Type B pancreatic cell (in vitro differentiated cells): ENCODE results near the gene RIMBP2. TPM values are rescaled to one million over a fixed set of nuclear protein-coding genes. Genes with fewer than 3 reads are reported as not detected.

Experiments used
- DNase-seq: peaks from one replicate; pipeline ENCODE4 v3.0.0; 2021; ENCODE audit warnings: mixed read lengths; ENCODE audit not compliant: unreplicated experiment; ENCODE audit errors: extremely low spot score
- H3K27ac Mint-ChIP-seq: 2 replicates; pipeline ENCODE4 v1.8.0; 2021; ENCODE audit warnings: mild to moderate bottlenecking, mixed read lengths
- H3K27me3 Mint-ChIP-seq: 2 replicates; pipeline ENCODE4 v1.8.0; 2021; ENCODE audit warnings: mixed read lengths
- H3K36me3 Mint-ChIP-seq: 2 replicates; pipeline ENCODE4 v1.8.0; 2021; ENCODE audit warnings: mixed read lengths
- H3K4me1 Mint-ChIP-seq: one replicate; pipeline ENCODE4 v1.8.0; 2021; ENCODE audit warnings: mixed read lengths; ENCODE audit not compliant: unreplicated experiment
- H3K4me3 Mint-ChIP-seq: 2 replicates; pipeline ENCODE4 v1.8.0; 2021; ENCODE audit warnings: mild to moderate bottlenecking, mixed read lengths
- H3K9me3 Mint-ChIP-seq: 2 replicates; pipeline ENCODE4 v1.8.0; 2021; ENCODE audit warnings: mixed read lengths
- CTCF ChIP-seq: fragments of 200-600 bp; sonication (generic); conservative IDR thresholded peaks from 2 replicates; pipeline ENCODE4 v1.5.0; 2021; ENCODE audit warnings: antibody characterized with exemption, mild to moderate bottlenecking
- long read RNA-seq: library from polyadenylated mRNA; unstranded; transcript quantifications from one replicate; pipeline ENCODE4 v2.0.0, GENCODE V29; 2020
- total RNA-seq: library from RNA; stranded (reverse); gene quantifications from 2 replicates; pipeline ENCODE4 v1.2.1, GENCODE V29; 2021; ENCODE audit warnings: low replicate concordance

The RIMBP2 gene
- 23.7 and 35.6 TPM in 2 replicates for total RNA-seq
- long read RNA-seq, partial matches to known transcripts = 0 of 16 reads
- long read RNA-seq, other reads (novel, unspliced or antisense) = 16 of 16 reads

DNA sequence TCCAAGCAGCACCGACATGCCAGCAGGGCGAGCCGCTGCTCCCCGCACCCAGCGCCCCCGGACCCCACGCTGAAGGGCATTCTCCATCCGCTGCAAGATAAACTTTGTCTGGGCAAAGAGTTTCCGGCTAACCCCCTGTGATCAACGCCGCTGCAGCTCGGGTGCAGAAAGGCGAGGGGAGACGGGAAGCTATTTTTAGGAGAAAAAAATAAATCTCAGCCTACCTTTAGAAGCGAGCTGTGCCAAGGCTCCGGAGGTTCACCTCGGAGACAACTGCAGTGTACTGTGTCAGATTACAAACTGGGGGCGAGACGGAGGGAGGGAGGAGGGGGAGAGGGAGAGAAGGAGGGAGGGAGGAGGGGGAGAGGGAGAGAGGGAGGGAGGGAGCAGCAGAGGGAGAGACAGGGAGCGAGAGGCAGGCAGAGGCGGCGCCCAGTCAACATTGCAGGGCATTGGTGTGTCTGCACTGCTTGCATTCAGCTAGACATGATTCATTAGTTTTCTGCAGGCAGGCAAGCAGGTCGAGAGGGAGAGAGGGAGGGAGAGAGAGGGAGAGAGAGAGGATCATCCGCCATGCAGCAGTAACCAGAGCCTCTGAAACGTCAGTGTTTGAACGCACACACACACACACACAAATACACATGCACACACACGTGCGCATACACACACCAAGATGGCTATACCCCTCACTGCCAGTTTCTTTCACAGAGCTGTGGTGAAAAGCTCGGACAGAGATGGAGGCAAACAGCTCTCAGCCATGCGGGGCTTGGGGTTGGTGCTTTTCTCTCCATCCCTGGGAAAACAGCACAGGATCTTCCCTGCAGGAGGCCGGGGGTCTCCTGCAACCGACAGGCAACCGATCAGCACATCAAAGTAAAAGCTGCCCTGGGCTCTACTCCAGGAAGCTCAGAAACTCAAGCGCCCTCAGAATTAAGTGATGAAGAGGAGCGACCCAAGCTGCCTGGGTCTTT lies at the start of gene RIMBP2:
Gene RIMBP2 (minus strand): TSS at position 302 of the 971 bp plus-strand sequence. CDS start 237,286 bp downstream, outside the sequence.
- Mint-ChIP-seq H3K4me1 (peaks cover 30% of the 10 kb centered on the region), H3K36me3 (no peaks in the 10 kb centered on the region), H3K4me3 (peak within 1 kb of the TSS; percentile 88), H3K9me3 (no peaks in the 10 kb centered on the region), H3K27ac (peak within 1 kb of the TSS; percentile 73), H3K27me3 (peaks cover 19% of the 10 kb centered on the region)
- peak; percentile 56 for DNase-seq
- TF ChIP-seq CTCF = no peak

- Mint-ChIP-seq H3K36me3 (no peaks in the 10 kb centered on the region), H3K4me3 (no peak overlapping the region), H3K9me3 (no peaks in the 10 kb centered on the region), H3K27ac (no peak overlapping the region), H3K27me3 (peaks cover 20% of the 10 kb centered on the region), H3K4me1 (no peaks in the 10 kb centered on the region)
- TF ChIP-seq CTCF = no peak
- no peak for DNase-seq
Observed at GRCh38 chr12:130765186-130765659, 49.1 kb upstream of the RIMBP2 start.

DNA sequence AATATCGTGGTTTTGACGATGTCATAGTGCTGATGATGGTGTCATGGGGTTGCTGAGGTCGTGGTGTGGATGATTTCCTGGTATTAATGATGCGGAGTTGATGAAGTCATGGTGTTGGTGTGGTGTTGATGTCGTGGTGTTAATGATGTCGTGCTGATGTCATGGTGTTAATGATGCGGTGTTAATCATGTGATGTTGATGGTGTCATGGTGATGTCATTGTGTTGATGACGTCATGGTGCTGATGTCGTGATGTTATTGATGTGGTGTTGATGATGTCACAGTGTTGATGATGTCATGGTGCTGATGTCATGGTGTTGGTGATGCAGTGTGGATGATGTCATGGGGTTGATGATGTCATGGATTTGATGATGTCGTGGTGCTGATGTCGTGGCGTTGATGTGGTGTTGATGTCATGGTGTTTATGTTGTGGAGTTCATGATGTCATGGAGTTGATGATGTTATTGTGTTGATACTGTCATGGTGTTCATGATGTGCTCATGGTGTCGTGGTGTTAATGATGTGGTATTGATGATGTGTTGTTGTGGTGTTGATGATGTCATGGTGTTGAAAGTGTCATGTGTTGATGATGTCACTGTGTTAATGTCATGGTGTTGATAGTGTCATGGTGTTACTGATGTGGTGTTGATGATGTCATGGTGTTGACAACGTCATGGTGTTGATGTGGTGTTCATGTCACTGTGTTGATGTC lies 48.5 kb upstream of the RIMBP2 start:
- Mint-ChIP-seq H3K4me3 (no peak overlapping the region), H3K9me3 (no peaks in the 10 kb centered on the region), H3K36me3 (no peaks in the 10 kb centered on the region), H3K27ac (no peak overlapping the region), H3K4me1 (no peaks in the 10 kb centered on the region), H3K27me3 (peaks cover 20% of the 10 kb centered on the region)
- no peak for TF ChIP-seq CTCF
- no peak for DNase-seq

- peaks cover 20% of the 10 kb centered on the region for H3K27me3 Mint-ChIP-seq
- no peaks in the 10 kb centered on the region for H3K9me3 Mint-ChIP-seq
- H3K4me3 Mint-ChIP-seq = no peak overlapping the region
- H3K4me1 Mint-ChIP-seq = no peaks in the 10 kb centered on the region
- no peak overlapping the region for H3K27ac Mint-ChIP-seq
- TF ChIP-seq CTCF = no peak
- no peak for DNase-seq
- H3K36me3 Mint-ChIP-seq = no peaks in the 10 kb centered on the region
Observed at GRCh38 chr12:130764073-130764472, 48.0 kb upstream of the RIMBP2 start.

DNA sequence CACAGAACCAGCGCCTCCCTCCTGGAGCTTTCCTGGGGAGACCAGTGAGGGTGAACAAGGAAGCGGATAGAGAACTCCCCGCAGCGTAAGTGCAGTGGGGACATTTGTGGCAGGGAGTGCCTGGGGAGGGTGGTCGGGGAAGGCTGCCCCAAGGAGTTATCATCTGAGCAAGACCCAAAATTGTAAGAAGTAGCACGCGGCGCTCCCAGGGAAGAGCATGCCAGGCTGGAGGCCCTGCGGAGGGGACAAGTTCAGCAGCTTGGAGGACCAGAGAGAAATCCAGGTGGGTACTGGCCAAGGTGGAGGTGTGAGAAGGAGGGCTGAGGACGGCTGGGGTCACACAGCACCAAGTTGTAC lies 46.2 kb upstream of the RIMBP2 start:
- no peak overlapping the region for H3K27ac Mint-ChIP-seq

More for the DNA sequence above, 46.2 kb upstream of the RIMBP2 start:
- Mint-ChIP-seq H3K4me1 (no peaks in the 10 kb centered on the region), H3K4me3 (no peak overlapping the region), H3K36me3 (no peaks in the 10 kb centered on the region), H3K9me3 (no peaks in the 10 kb centered on the region), H3K27me3 (peaks cover 11% of the 10 kb centered on the region)
- no peak for DNase-seq
- no peak for TF ChIP-seq CTCF
